Activated T-helper 1 cell treated with anti-CD3 and anti-CD28 coated beads, Interleukin-2, amount 50 U/mL, for 16 hours (primary cell): ENCODE data around the gene GOLGA7B.
"Not testable (repeated sequence)": the region's sequence is repeated elsewhere in the genome, so short reads cannot be mapped to it uniquely, and the experiment has no call there.

Experiments
- DNase-seq, 2 donors: peaks; one replicate each; pipeline ENCODE4 v3.0.0-alpha.2; 2020; ENCODE audit warnings: low read depth in 1 of 2, low spot score in 1 of 2

GOLGA7B gene

GRCh38 chr10:97831259-97831658 lies 18.4 kb upstream of the GOLGA7B start:
- DNase-seq = no peak

GRCh38 chr10:97836446-97836845 lies 13.2 kb upstream of the GOLGA7B start:
- no peak for DNase-seq

- DNase-seq = no peak
Observed at GRCh38 chr10:97838091-97838490, 11.6 kb upstream of the GOLGA7B start.

GRCh38 chr10:97841166-97841565 lies 8.5 kb upstream of the GOLGA7B start:
- not testable (repeated sequence) for DNase-seq

DNA sequence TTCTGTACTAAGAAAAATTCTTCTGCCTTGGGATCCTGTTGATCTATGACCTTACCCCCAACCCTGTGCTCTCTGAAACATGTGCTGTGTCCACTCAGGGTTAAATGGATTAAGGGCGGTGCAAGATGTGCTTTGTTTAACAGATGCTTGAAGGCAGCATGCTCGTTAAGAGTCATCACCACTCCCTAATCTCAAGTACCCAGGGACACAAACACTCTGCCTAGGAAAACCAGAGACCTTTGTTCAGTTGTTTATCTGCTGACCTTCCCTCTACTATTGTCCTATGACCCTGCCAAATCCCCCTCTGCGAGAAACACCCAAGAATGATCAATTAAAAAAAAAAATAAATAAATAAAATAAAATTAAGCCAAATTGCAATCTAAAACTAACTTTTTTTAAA lies 7.5 kb upstream of the GOLGA7B start:
- DNase-seq = not testable (repeated sequence)

DNA sequence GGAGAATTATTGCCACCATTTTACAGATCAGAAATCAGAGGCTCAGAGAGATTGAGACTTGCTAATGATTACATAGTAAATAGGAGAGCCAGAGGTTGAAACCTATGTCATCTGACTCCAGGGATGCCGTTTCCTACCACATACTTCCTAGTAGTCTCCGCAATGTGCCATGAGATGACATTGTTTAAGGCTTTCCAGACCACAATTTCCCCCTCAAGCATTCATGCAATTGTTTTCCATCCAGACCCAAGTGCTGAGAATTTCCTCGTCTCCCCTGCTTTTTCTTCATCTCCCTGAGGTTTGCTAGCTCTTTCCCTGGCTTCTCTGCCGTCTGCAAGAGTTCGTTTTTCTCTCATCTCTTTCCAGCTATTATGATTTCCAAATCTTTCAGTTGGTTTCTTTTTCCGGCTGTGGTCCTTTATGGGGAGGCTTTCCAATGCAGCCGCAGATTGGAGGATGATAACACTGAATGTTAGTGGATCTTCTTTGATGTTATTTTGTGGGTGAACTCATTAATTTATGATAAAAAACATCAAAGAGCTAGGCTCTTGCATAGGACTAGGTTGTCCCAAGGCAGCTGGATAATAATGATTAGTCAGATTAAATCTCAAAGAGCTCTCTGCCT lies 6.9 kb upstream of the GOLGA7B start:
- DNase-seq = no peak

- no peak for DNase-seq
Observed at GRCh38 chr10:97843281-97843671, 6.4 kb upstream of the GOLGA7B start.

- not testable (repeated sequence) for DNase-seq
Observed at GRCh38 chr10:97843972-97844371, 5.7 kb upstream of the GOLGA7B start.

- no peak for DNase-seq
Observed at GRCh38 chr10:97844678-97845077, 5.0 kb upstream of the GOLGA7B start.

- DNase-seq = no peak
Observed at GRCh38 chr10:97849103-97849686, 448 bp upstream of the GOLGA7B start.

GRCh38 chr10:97850446-97850845 lies 803 bp downstream of the GOLGA7B start:
- DNase-seq = no peak

GRCh38 chr10:97851341-97852001 lies 1.8 kb downstream of the GOLGA7B start:
- DNase-seq = no peak

DNA sequence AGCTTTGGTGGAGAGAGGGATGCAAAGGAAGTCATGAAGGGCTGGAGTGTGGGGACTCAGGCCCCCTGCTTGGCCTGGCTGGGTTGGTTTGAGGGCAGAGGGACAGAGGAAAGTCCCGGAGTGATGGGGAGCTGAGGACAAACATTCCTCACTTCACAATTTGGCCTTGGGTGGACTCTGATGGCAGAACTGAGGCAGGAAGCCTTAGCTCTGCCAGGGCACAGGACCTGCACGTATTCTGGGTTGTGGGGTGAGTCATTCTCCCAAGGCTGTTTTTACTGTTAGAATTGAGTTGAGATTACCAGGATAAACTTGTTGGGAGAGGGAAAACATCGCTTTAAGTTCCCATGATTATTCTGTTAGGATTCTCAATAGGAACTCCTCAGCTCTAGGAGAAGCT lies 2.6 kb downstream of the GOLGA7B start:
- DNase-seq = no peak

DNA sequence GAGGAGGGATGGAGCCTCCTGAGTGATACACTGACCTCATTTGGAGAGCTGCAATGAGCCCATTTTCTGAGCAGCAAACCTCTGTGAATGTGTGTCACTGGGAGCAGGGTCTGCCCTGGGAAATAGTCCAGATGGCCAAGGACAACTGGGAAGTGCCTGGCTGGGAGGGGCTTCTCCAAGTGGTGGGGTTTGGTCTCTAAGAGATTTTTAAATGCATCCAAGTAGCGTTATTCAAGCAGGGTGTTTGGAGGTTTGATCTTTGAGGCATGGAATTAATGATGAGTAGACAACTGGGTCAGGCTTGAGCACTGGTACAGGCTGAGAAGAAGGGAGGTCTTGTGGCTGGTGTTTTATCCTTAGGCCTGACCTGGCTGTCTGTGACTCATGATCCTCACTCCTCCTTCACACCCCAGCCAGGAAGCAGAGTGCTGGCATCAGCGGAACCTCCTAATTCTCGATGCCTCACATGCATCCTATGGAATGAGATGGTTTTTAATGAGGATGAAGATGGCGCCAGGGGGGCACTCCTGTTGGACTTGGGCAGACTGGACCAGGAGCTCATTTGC lies 3.3 kb downstream of the GOLGA7B start:
- no peak for DNase-seq

DNA sequence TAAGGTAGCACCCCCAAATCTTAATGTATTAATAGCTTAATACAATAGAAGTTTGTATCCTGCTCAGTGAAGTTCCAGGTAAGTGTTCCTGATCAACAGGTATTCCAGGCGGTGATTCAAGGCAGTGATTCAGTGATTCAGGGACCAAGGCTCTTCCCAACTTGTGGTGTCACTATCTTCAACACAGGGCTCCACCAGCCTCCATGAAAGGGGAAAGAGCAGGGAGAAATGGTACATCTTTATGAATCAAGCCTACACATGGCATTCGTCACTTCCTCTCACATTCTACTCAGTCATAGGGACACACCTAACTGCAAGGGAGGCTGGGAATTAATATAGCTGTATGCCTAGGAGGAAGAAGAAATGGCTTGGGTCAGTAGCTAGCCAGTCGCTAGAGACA lies 5.1 kb downstream of the GOLGA7B start:
- DNase-seq = no peak

- DNase-seq = no peak
Observed at GRCh38 chr10:97858001-97858439, 8.4 kb downstream of the GOLGA7B start.

GRCh38 chr10:97861097-97861750 lies 11.6 kb downstream of the GOLGA7B start:
- DNase-seq = no peak

DNA sequence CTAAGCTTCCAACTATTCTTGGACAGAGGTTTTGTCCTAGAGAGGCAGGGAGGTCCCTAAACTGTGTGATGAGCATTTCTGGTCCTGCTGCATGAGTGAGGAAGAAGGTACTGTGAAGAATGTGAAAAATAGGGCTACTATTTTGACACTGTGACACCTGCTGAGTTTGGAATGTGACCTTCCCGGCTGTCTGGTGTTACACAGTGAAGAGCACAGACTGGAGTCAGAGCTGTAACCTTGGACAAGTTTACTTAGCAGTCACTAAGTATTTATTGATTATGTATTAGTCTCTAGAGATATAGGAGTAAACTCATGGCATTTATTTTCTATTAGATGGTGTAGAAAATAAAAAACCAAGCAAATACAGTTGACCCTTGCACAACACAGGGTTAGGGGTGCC lies 12.3 kb downstream of the GOLGA7B start:
- DNase-seq = no peak

DNA sequence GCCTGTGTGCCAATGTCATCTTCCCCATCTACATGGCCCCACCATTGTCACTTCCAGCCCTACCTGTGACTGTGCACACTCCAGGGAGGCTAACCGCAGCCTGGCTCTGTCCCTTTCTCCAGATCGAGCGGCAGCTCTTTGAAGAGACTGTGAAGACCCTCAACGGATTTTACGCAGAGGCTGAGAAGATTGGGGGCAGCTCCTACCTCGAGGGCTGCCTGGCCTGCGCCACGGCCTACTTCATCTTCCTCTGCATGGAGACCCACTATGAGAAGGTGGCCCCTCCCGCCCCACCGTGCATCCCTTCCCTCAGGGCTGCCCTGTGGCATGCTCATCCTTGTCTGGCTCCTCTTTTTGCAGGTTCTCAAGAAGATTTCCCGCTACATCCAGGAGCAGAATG lies 14.2 kb downstream of the GOLGA7B start:
- no peak for DNase-seq

- DNase-seq = no peak
Observed at GRCh38 chr10:97865488-97865887, 15.8 kb downstream of the GOLGA7B start.

GRCh38 chr10:97866524-97867219 lies 17.0 kb downstream of the GOLGA7B start:
- DNase-seq = no peak
